ENCODE measurements around the gene PITPNC1. TPM values are rescaled to one million over a fixed set of nuclear protein-coding genes. Genes with fewer than 3 reads are reported as not detected.

The PITPNC1 gene
- polyA plus RNA-seq, 1 of the 3 experiments (the other 2 are of a cell fraction) = 18.4 TPM

- peaks cover 12 to 32% of the 10 kb centered on the region in 2 experiments for H3K4me1 ChIP-seq (ENCODE audit: control insufficient read depth in 1 of 2, insufficient read depth in 2 of 2, low read depth in 1 of 2, low read length in 1 of 2)
- H2AFZ ChIP-seq (ENCODE audit: low read depth) = no peak overlapping the region
- H3K36me3 ChIP-seq (replicated peaks in 1 of 2; ENCODE audit: control insufficient read depth in 1 of 2, insufficient read depth in 2 of 2, low read length in 1 of 2) = no peaks in the 10 kb centered on the region
- peaks cover 16% of the 10 kb centered on the region for H3F3A ChIP-seq (replicated peaks; ENCODE audit: insufficient read depth)
- ChIA-PET CTCF (interaction anchor here (1.0 to 5.8 kb wide), 7 partner anchors 13 to 114 kb away, joined by 3 to 78 read pairs (median 7); no protein-coding TSS in a partner anchor), POLR2A (interaction anchor here (1.8 kb wide), 1 partner anchor 117 kb away, joined by 5 read pairs; no protein-coding TSS in a partner anchor)
- peaks cover 7% of the 10 kb centered on the region; the same call in 1 of the 2 replicates for H3K79me2 ChIP-seq (ENCODE audit: insufficient read depth)
- peaks cover 5% of the 10 kb centered on the region; the same call in 1 of the 2 replicates for H4K20me1 ChIP-seq (ENCODE audit: insufficient read depth)
- H3K9me3 ChIP-seq = no peaks in the 10 kb centered on the region
- H3K9ac ChIP-seq = no peak overlapping the region
- no peaks in the 10 kb centered on the region for H3K27me3 ChIP-seq (ENCODE audit: insufficient read depth)
- no peak overlapping the region for H3K4me2 ChIP-seq
- 68% methylated on average over 11 of the region's 12 CpGs for WGBS (ENCODE audit: low lambda C conversion rate)
- peak overlapping the region in 1 of 2 experiments; percentile 43; a peak in 3 of 4 replicates for H3K27ac ChIP-seq (ENCODE audit: low read depth in 2 of 2, low read length in 1 of 2)
- no peak for TF ChIP-seq POLR2AphosphoS5 (IDR thresholded peaks at IDR 0.05; ENCODE audit: low read depth, low read length)
- no peak for TF ChIP-seq USF1 (IDR thresholded peaks at IDR 0.05; ENCODE audit: borderline replicate concordance, low read depth)
- peak in 1 of 2 experiments; percentile 71; a peak in 1 of 4 replicates for TF ChIP-seq EP300 (IDR thresholded peaks at IDR 0.05; ENCODE audit: borderline replicate concordance in 1 of 2, low read depth in 1 of 2, low read length in 1 of 2)
- peak; percentile 54; the same call in 1 of the 2 replicates for TF ChIP-seq MXI1 (IDR thresholded peaks at IDR 0.05; ENCODE audit: low read depth, low read length)
- no peak for TF ChIP-seq PBX3 (IDR thresholded peaks at IDR 0.05)
- peak; percentile 11; the same call in 1 of the 2 replicates for TF ChIP-seq GATA2 (CRISPR knock-in tag; IDR thresholded peaks at IDR 0.05)
- 0 out of 2 replicates have a peak, but pooled peaks have one; percentile 68 for TF ChIP-seq FOXJ3 (CRISPR knock-in tag; IDR thresholded peaks at IDR 0.05)
- TF ChIP-seq RAD21 (IDR thresholded peaks at IDR 0.05; ENCODE audit: low read length) = peak; percentile 21; the same call in 1 of the 2 replicates
- 0 out of 2 replicates have a peak, but pooled peaks have one; percentile 14 for TF ChIP-seq RCOR1 (IDR thresholded peaks at IDR 0.05; ENCODE audit: low read length)
- no peaks in the 10 kb centered on the region for H3K9me2 ChIP-seq
- no peak overlapping the region for H3K4me3 ChIP-seq (ENCODE audit: low read depth in 2 of 2, low read length in 1 of 2)
- peak; percentile 63 for DNase-seq
Measured at GRCh38 chr17:67488161-67488560, 111.1 kb downstream of the PITPNC1 start.

DNA sequence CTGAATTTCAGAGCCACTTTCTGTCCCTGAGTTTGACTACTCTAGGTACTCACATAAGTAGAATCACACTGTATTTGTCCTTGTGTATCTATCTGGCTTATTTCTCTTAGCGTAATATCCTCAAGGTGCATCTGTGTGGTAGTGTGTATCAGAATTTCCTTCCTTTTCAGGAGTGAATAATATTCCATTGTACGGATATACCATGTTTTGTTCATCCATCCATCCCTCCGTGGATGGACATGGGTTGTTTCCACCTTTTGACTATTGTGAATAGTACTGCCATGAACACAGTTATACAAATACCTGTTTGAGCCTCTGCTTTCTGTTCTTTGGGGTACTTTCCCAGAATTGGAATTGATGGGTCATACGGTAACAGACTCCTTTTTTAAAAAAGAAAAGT lies 111.7 kb downstream of the PITPNC1 start:
- Histone ChIP-seq H3K9ac (no peak overlapping the region), H3K4me1 (ENCODE audit: control insufficient read depth in 1 of 2, insufficient read depth in 2 of 2, low read depth in 1 of 2, low read length in 1 of 2) (peaks cover 12 to 35% of the 10 kb centered on the region in 2 experiments), H3K27me3 (ENCODE audit: insufficient read depth) (no peaks in the 10 kb centered on the region), H3F3A (replicated peaks; ENCODE audit: insufficient read depth) (peaks cover 18% of the 10 kb centered on the region), H3K4me3 (ENCODE audit: low read depth in 2 of 2, low read length in 1 of 2) (no peak overlapping the region), H2AFZ (ENCODE audit: low read depth) (no peak overlapping the region), H4K20me1 (ENCODE audit: insufficient read depth) (peaks cover 5% of the 10 kb centered on the region; the same call in 1 of the 2 replicates), H3K9me2 (no peaks in the 10 kb centered on the region), H3K9me3 (no peaks in the 10 kb centered on the region), H3K36me3 (replicated peaks in 1 of 2; ENCODE audit: control insufficient read depth in 1 of 2, insufficient read depth in 2 of 2, low read length in 1 of 2) (no peaks in the 10 kb centered on the region), H3K79me2 (ENCODE audit: insufficient read depth) (peaks cover 7% of the 10 kb centered on the region; the same call in 1 of the 2 replicates), H3K27ac (ENCODE audit: low read depth in 2 of 2, low read length in 1 of 2) (peak overlapping the region in 1 of 2 experiments; percentile 43; a peak in 2 of 4 replicates), H3K4me2 (no peak overlapping the region)
- ChIA-PET CTCF (interaction anchor here (1.0 to 11.2 kb wide), 6 partner anchors 8 to 114 kb away, joined by 4 to 96 read pairs (median 30); partner anchors contain the start of gene PITPNC1), POLR2A (interaction anchor here (1.8 kb wide), 1 partner anchor 116 kb away, joined by 5 read pairs; no protein-coding TSS in a partner anchor)
- no peak for TF ChIP-seq SMC3 (IDR thresholded peaks at IDR 0.05; ENCODE audit: low read depth, low read length)
- TF ChIP-seq NRF1 (IDR thresholded peaks at IDR 0.05; ENCODE audit: low read depth, low read length) = no peak
- no peak for TF ChIP-seq RFX5 (IDR thresholded peaks at IDR 0.05; ENCODE audit: low read length)
- no peak for TF ChIP-seq FOXM1 (IDR thresholded peaks at IDR 0.05; ENCODE audit: low read depth)
- WGBS (ENCODE audit: low lambda C conversion rate) = 92% methylated on average over 4 of the region's 4 CpGs
- no peak for DNase-seq
